ENCODE data around the gene RNF169. TPM values are rescaled to one million over a fixed set of nuclear protein-coding genes. Genes with fewer than 3 reads are reported as not detected.

Gene RNF169
- total and polyA plus RNA-seq, 7 donors: 3.9 to 15.9 (median 14.0) TPM

- Histone ChIP-seq H3K9me3 (peaks cover 61% of the 10 kb centered on the region), H3K36me3 (ENCODE audit: insufficient read depth in 1 of 2, low read depth in 1 of 2) (peaks cover 13 to 54% of the 10 kb centered on the region in 2 donors), H3K4me3 (no peak overlapping the region), H3K27me3 (ENCODE audit: insufficient read depth in 3 of 3, low read length in 2 of 3) (no peaks in the 10 kb centered on the region), H3K4me1 (no peaks in the 10 kb centered on the region), H3K27ac (no peak overlapping the region)
- intact Hi-C loops (cut with DNase I): no loop called here
- no peak for DNase-seq
- ATAC-seq: no peak
- no peak for TF ChIP-seq CTCF (IDR thresholded peaks at IDR 0.05)
Measured at GRCh38 chr11:74866557-74866956, 117.9 kb downstream of the RNF169 start.

- no peak for DNase-seq
- peaks cover 25 to 47% of the 10 kb centered on the region in 2 donors for H3K36me3 ChIP-seq (ENCODE audit: insufficient read depth in 1 of 2, low read depth in 1 of 2)
- WGBS, 3 donors: 96 to 100% (median 98%) methylated on average over 1 of the region's 1 CpG
- peak in 1 of 4 donors; percentile 42 for ATAC-seq
- TF ChIP-seq CTCF (IDR thresholded peaks at IDR 0.05): no peak
- H3K27ac ChIP-seq: no peak overlapping the region
- no peaks in the 10 kb centered on the region for H3K27me3 ChIP-seq (ENCODE audit: insufficient read depth in 3 of 3, low read length in 2 of 3)
- H3K4me1 ChIP-seq: no peaks in the 10 kb centered on the region
- H3K9me3 ChIP-seq: peaks cover 70% of the 10 kb centered on the region
- H3K4me3 ChIP-seq: no peak overlapping the region
- intact Hi-C loops (cut with DNase I): no loop called here
Measured at GRCh38 chr11:74870485-74870884, 121.8 kb downstream of the RNF169 start.

- DNase-seq (no peak), ATAC-seq (no peak)
- H3K4me3 ChIP-seq: no peak overlapping the region
- H3K27ac ChIP-seq: no peak overlapping the region
- H3K4me1 ChIP-seq: no peaks in the 10 kb centered on the region
- TF ChIP-seq CTCF (IDR thresholded peaks at IDR 0.05): no peak
- H3K36me3 ChIP-seq (ENCODE audit: insufficient read depth in 1 of 2, low read depth in 1 of 2): peaks cover 25 to 53% of the 10 kb centered on the region in 2 donors
- H3K27me3 ChIP-seq (ENCODE audit: insufficient read depth in 3 of 3, low read length in 2 of 3): no peaks in the 10 kb centered on the region
- WGBS, 3 donors: 75 to 100% (median 95%) methylated on average over 2 of the region's 2 CpGs
- intact Hi-C loops (cut with DNase I): no loop called here
- H3K9me3 ChIP-seq: peaks cover 64% of the 10 kb centered on the region
Measured at GRCh38 chr11:74871037-74871436, 122.4 kb downstream of the RNF169 start.

GRCh38 chr11:74877132-74877531 lies 128.5 kb downstream of the RNF169 start:
- DNase-seq (no peak), ATAC-seq (no peak)
- no peak overlapping the region for H3K27ac ChIP-seq
- no peaks in the 10 kb centered on the region for H3K27me3 ChIP-seq (ENCODE audit: insufficient read depth in 3 of 3, low read length in 2 of 3)
- H3K36me3 ChIP-seq (ENCODE audit: insufficient read depth in 1 of 2, low read depth in 1 of 2): peaks cover 20 to 41% of the 10 kb centered on the region in 2 donors
- intact Hi-C loops (cut with DNase I): no loop called here
- peak; percentile 58 for TF ChIP-seq CTCF (IDR thresholded peaks at IDR 0.05)
- 32 to 40% (median 37%) methylated on average over 1 of the region's 1 CpG for WGBS, 3 donors
- H3K9me3 ChIP-seq: peaks cover 9% of the 10 kb centered on the region
- no peak overlapping the region for H3K4me3 ChIP-seq
- H3K4me1 ChIP-seq: no peaks in the 10 kb centered on the region

Other genes with a start within 250 kb of the RNF169 start
- 10 to 100 TPM in 1 of 4 donors, 1 to 10 TPM in 3; 7.0 to 10.2 (median 7.4) TPM for gene POLD3, start 156.3 kb upstream of the RNF169 start, total RNA-seq
- 1 to 10 TPM; 7.2 to 9.2 (median 8.8) TPM for gene POLD3, start 156.3 kb upstream of the RNF169 start, polyA plus RNA-seq
- 10 to 100 TPM in 3 of 4 donors, 1 to 10 TPM in 1; 2.2 to 14.1 (median 12.7) TPM for gene CHRDL2, start 17.4 kb upstream of the RNF169 start, total RNA-seq
- gene CHRDL2, start 17.4 kb upstream of the RNF169 start, polyA plus RNA-seq: 1 to 10 TPM in 1 of 3 donors, under 1 TPM in 2; 0.39 to 3.1 (median 0.61) TPM
- gene XRRA1, start 200.2 kb downstream of the RNF169 start, total RNA-seq: 10 to 100 TPM in 1 of 4 donors, 1 to 10 TPM in 3; 5.5 to 15.1 (median 7.5) TPM
- gene XRRA1, start 200.2 kb downstream of the RNF169 start, polyA plus RNA-seq: 1 to 10 TPM; 3.1 to 9.3 (median 6.9) TPM
- gene SPCS2, start 200.4 kb downstream of the RNF169 start, total RNA-seq: 10 to 100 TPM; 51.1 to 95.1 (median 63.6) TPM
- gene SPCS2, start 200.4 kb downstream of the RNF169 start, polyA plus RNA-seq: 100 to 1,000 TPM in 2 of 3 donors, 10 to 100 TPM in 1; 78.9 to 132 (median 104) TPM
- gene NEU3, start 240.1 kb downstream of the RNF169 start, total RNA-seq: 10 to 100 TPM; 14.0 to 26.7 (median 18.0) TPM
- 1 to 10 TPM; 1.8 to 9.3 (median 4.3) TPM for gene NEU3, start 240.1 kb downstream of the RNF169 start, polyA plus RNA-seq